HG03342 (cell line): Measurements from ENCODE around the gene BTBD16.

ENCODE experiments used
- ATAC-seq: cut with Tn5 transposase; IDR thresholded peaks from one replicate; pipeline ENCODE4 v1.9.1; 2021; ENCODE audit warnings: mild to moderate bottlenecking, moderate library complexity; ENCODE audit not compliant: unreplicated experiment

BTBD16 gene

GRCh38 chr10:122246830-122247520, 24.1 kb upstream of the BTBD16 start:
- no peak for ATAC-seq

- ATAC-seq, result no peak
Observed at GRCh38 chr10:122248356-122249302, 22.5 kb upstream of the BTBD16 start.

DNA sequence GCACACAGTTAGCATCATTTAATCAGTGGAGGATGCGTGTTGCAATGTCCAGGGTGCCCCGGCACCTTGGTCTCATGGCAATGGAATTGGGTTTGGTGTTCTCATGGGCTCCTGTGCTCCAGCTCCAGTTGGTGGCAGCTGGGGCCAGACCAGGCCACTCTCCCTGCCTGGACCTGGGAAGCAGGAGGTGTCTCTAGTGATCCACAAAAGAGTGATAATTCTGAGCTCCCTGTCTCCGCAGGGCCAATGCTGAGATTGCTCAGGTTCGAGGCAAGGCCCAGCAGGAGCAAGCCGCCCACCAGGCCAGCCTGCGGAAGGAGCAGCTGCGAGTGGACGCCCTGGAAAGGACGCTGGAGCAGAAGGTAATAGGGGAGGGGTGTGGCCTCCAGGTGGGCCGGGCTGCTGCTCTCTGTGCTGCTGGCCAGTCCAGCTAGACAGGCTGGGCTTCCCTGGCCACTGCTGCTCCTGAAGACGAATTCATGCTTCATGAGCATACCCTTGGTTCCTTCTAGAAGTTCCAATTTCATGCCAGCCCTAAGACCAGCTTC, 21.7 kb upstream of the BTBD16 start:
- no peak for ATAC-seq

DNA sequence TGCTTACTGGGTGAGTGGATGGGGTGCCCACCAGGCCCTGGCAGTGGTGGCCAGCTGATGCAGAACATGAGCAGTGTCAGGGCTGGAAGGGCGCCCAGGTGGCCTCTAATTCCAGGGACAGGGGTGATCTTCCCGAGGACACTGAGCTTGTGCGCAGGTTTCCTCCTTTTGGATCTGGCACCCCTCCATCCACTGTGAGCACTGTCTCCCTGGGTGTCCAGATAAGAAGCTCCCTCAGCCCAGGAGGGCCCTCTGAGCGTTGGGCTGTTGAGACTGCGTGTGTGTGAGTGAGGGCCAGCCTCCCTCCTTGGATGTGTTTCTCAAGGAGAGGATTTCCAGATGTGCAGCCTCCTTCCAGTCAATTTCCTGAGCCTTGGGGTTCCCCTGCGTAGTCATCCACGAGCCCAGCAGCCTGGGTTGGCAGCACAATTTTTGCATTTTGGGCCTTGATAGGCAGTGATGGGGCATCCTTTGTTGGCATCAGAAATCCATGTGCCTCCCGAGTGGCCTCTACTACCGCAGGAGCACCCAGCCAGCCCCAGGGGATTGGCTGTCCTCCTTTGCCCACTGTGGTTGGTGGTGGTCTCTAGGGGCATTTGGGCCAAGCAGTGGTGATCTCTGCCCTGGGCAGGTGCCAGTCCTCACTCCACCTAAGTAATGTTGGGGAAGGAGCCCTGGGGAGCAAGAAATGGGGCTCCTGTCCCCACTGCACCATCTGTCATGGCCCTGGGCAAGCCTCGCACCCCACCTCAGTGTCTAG, 20.9 kb upstream of the BTBD16 start:
- no peak for ATAC-seq

- no peak for ATAC-seq
Observed at GRCh38 chr10:122251459-122252255, 19.4 kb upstream of the BTBD16 start.

DNA sequence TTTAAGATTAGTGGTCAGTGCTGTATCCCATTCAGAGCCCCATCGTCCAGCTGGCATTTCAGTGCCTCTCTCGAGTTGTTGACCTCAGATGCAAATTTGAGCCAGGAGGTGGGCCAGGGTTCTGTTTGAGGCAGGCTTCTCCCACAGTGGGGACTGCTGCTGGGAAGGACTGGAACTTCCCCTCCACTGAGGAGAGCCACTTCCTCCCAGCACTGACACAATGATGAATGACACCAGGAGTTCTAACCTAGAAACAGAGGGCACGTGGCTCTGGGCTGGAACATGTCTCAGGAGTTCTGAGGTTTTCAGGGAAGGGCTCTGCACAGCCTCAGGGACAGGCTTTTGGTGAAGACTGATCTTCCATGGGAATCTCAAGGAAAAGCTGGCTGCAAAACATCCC, 18.3 kb upstream of the BTBD16 start:
- ATAC-seq, result no peak

DNA sequence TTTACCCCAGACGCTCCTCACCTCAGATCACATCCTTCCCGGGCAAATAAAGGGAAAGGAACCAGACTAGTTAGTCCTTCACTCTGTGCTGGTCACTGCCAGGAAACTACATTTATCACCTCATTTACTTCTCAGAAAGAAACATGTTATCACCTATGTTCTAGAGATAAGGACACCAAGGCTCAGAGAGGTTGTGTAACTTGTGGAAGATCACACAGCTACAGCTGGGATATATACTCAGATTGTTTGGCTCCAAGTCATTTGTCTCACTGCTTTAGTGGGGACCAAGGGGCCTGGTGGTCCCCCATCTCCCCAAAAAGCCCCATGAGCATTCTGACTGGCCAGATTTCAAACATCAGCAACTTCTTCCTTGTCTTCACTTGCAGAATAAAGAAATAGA, 17.5 kb upstream of the BTBD16 start:
- no peak for ATAC-seq

GRCh38 chr10:122254831-122255230, 16.3 kb upstream of the BTBD16 start:
- ATAC-seq, result no peak

GRCh38 chr10:122255509-122256301, 15.4 kb upstream of the BTBD16 start:
- no peak for ATAC-seq

DNA sequence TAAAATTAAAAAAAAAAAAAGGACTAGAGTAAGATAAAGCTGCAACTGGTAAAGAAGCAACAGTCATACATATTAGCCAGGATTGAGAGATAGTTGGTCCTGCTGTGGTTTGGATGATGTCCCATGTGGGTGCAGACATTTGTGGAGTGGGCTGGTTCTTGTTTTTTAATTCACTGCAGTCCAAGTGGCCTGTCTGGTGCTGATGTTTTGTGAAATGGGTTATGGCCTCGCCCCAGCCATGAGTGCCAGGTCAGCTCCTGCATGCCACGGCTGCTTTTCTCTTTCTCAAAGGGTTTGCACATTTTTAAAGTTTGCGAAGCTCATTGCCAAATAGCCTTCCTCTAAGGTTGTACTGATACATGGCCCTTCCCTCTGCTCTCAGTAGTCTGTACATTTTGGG, 14.1 kb upstream of the BTBD16 start:
- ATAC-seq, result no peak

DNA sequence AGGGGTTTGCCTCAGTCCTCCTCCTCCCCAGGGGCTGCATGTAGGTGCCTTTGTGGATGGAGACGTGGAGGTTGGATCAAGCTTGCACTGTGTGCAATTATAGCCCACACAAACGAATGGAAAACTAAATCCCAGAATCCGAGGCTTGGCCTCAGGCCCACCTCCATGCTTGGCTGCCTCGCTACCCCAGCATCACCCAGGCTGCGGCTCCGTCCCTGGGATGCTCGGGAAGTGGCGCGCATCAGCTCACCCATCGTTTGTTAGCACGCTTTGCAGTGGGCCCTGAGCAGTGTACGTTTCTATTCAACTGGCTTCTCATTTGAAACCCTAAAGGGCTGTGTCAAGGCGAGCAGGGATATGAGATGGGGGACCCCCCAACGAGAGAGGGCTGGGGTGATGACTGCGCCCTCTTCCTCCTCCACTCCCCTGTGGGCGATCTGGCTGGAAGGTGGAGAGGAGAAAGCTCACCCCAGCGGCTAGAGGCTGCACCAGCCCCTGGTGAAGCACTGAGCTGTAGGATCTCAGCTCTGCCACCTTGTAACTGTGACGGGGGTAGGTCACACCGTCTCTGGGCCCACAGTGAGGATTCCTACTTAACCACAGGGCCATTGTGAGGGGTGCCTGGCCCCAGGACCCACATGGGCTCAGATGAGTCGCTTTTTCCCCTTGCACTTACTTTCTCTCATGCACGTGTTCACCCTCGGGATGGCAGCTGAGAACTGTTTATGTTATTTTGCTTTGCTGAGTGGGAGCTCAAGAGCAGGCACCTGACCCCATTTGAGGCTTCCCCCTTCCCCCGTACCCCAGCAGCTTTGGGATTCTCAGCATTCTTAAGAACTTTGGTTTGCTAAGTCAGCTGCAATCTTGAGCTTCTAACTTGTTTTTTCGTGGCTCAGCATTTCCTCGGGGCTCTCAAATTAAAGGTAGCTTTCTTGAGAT, 12.7 kb upstream of the BTBD16 start:
- ATAC-seq, result no peak

DNA sequence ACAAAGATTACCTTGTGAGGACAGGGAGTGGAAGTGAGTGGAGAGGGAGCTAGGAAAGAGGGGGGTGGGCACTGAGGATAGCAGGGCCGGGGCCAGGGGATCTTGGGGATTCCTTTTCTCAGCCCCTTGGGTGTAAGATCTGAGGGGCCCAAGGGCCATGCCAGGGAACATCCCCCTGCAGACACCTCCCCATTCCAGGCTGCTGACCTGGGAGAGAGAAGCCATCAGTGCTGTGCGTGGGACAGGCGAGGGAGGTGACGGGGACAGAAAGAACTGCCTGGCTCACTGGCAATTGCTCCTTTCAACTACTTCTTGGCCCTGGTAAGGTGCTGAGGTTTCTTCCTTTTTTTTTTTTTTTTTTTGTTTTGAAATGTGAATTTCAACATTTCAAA, 12.0 kb upstream of the BTBD16 start:
- no peak for ATAC-seq

- no peak for ATAC-seq
Observed at GRCh38 chr10:122261584-122261983, 9.5 kb upstream of the BTBD16 start.

- no peak for ATAC-seq
Observed at GRCh38 chr10:122263971-122264370, 7.1 kb upstream of the BTBD16 start.

GRCh38 chr10:122264436-122264835, 6.7 kb upstream of the BTBD16 start:
- ATAC-seq, result no peak

GRCh38 chr10:122264931-122265330, 6.2 kb upstream of the BTBD16 start:
- no peak for ATAC-seq

DNA sequence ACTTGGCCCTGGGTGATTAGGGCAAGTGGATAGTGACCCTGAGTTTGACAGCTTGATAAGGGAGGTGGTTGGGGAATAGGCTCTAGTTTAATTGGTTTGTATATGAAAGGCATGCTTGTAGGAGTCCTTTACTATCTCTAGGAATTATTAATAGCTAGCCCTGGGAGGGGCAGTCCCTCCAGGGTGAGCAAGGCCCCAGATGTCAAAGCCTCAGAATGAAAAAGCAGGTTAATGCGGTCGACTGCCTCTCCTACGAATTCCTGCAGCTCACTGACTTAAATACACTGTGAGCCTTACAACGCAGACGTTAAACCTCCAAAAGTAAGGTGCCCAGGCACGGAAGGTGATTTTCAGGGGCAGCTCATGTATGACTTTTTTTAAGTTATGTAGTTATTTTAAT, 5.2 kb upstream of the BTBD16 start:
- no peak for ATAC-seq
